K562 (cell line): ENCODE measurements around the gene SCN1A. TPM values are rescaled to one million over a fixed set of nuclear protein-coding genes. Genes with fewer than 3 reads are reported as not detected.

Source experiments
- ATAC-seq: fragments of 200-7000 bp; cut with Tn5 transposase; 3 replicates; pipeline ENCODE4 v1.9.1; 2020; ENCODE audit warnings: moderate library complexity
- BruUV-seq: library from RNA; stranded (reverse); fragments of 400-500 nt; replicated peaks from 2 replicates; lab custom pipeline; 2021; lab: Mats Ljungman, UMichigan
- CTCF ChIA-PET: fragments of 300-600 bp; formaldehyde crosslinking; extraction: SDS; loops from one replicate; lab custom pipeline; 2021; ENCODE audit warnings: low intra/inter-chr PET ratio; lab: Yijun Ruan, JAX
- POLR2A ChIA-PET: fragments of 300-600, 350-650 bp; sonication (Branson Sonifier 250); formaldehyde crosslinking; extraction: SDS; loops from one replicate; lab custom pipeline; 2021; ENCODE audit warnings: antibody characterized with exemption, inconsistent platforms; lab: Yijun Ruan, JAX
- DNase-seq, 4 experiments: peaks; one replicate each; pipeline versions ENCODE4 v3.0.0 to v3.0.0-alpha.2; 2011 to 2018; ENCODE audit warnings: low spot score in 3 of 4, mixed read lengths in 3 of 4; ENCODE audit errors: extremely low read depth in 1 of 4
- FAIRE-seq: peaks from 2 replicates; lab custom pipeline; 2011; peaks lifted over from hg19 to GRCh38; lab: Jason Lieb, UNC
- H2AFZ ChIP-seq: 2 replicates; pipeline ENCODE4 v1.6.0; 2011; ENCODE audit warnings: low read depth, low read length, control low read depth, inconsistent platforms
- H3K27ac ChIP-seq: fragments of 200-600 bp; 3 replicates; pipeline ENCODE4 v1.8.0; 2011; ENCODE audit warnings: low read depth, mild to moderate bottlenecking, control low read depth, inconsistent platforms, low read length, moderate library complexity, mixed read lengths; ENCODE audit errors: extremely low read depth
- H3K27me3 ChIP-seq, 2 experiments: fragments of 300-600 bp in 1 of 2; 2 replicates in 1 of 2; 3 replicates in 1 of 2; pipeline versions ENCODE4 v1.6.0 to v1.8.0; 2011; ENCODE audit warnings: inconsistent platforms in 2 of 2, low read length in 2 of 2, mild to moderate bottlenecking in 1 of 2, mixed read lengths in 1 of 2, moderate library complexity in 1 of 2; ENCODE audit not compliant: control insufficient read depth in 2 of 2, insufficient read depth in 2 of 2
- H3K36me3 ChIP-seq: fragments of 300-600 bp; 3 replicates; pipeline ENCODE4 v1.8.0; 2011; ENCODE audit warnings: mild to moderate bottlenecking, low read length, inconsistent platforms; ENCODE audit not compliant: control insufficient read depth, insufficient read depth
- H3K4me1 ChIP-seq, 2 experiments: fragments of 200-600 bp in 1 of 2; replicated peaks in 1 of 2; 2 replicates in 1 of 2; 3 replicates in 1 of 2; pipeline versions ENCODE4 v1.5.1 to v1.8.0; 2011; ENCODE audit warnings: inconsistent platforms in 2 of 2, low read length in 2 of 2, mild to moderate bottlenecking in 1 of 2, mixed read lengths in 1 of 2, moderate library complexity in 1 of 2; ENCODE audit not compliant: control insufficient read depth in 2 of 2, insufficient read depth in 2 of 2
- H3K4me2 ChIP-seq: 2 replicates; pipeline ENCODE4 v1.6.1; 2011; ENCODE audit warnings: low read length, control low read depth, inconsistent platforms, mixed read lengths; ENCODE audit not compliant: insufficient read depth
- H3K4me3 ChIP-seq: fragments of 200-600 bp; sonication (generic), shearing (Covaris generic); 2 replicates; pipeline ENCODE4 v1.5.1; 2016; ENCODE audit warnings: control low read depth, inconsistent platforms
- H3K79me2 ChIP-seq: fragments of 200-600 bp; 3 replicates; pipeline ENCODE4 v1.8.0; 2011; ENCODE audit warnings: low read length, inconsistent platforms; ENCODE audit not compliant: control insufficient read depth, insufficient read depth
- H3K9ac ChIP-seq, 2 experiments: 2 replicates each; pipeline versions ENCODE4 v1.6.0 to v1.6.1; 2011; ENCODE audit warnings: low read depth in 2 of 2, low read length in 2 of 2, control low read depth in 1 of 2, inconsistent platforms in 1 of 2, mild to moderate bottlenecking in 1 of 2, mixed read lengths in 1 of 2; ENCODE audit not compliant: insufficient read depth in 1 of 2
- H3K9me1 ChIP-seq: one replicate; pipeline ENCODE4 v1.6.0; 2011; ENCODE audit warnings: inconsistent platforms, mild to moderate bottlenecking, low read length, moderate library complexity; ENCODE audit not compliant: control insufficient read depth, insufficient read depth
- H3K9me3 ChIP-seq: replicated peaks from 2 replicates; pipeline ENCODE4 v1.5.1; 2011; ENCODE audit warnings: low read depth, low read length, inconsistent platforms; ENCODE audit not compliant: control insufficient read depth, insufficient read depth
- H4K20me1 ChIP-seq: replicated peaks from 2 replicates; pipeline ENCODE4 v1.6.1; 2011; ENCODE audit warnings: low read length, inconsistent platforms, mixed read lengths; ENCODE audit not compliant: control insufficient read depth, insufficient read depth
- ATF4 ChIP-seq: fragments of 450-650 bp; formaldehyde crosslinking; IDR thresholded peaks from 2 replicates; pipeline ENCODE4 v1.4.0; 2022; ENCODE audit warnings: mild to moderate bottlenecking, moderate library complexity
- BRD4 ChIP-seq: fragments of 200-600 bp; sonication (generic); IDR thresholded peaks from 2 replicates; pipeline ENCODE4 v1.6.1; 2017; ENCODE audit warnings: inconsistent platforms
- C11orf30 ChIP-seq: fragments of 450-650 bp; IDR thresholded peaks from 2 replicates; pipeline ENCODE4 v1.6.1; 2016; ENCODE audit warnings: low read depth, mild to moderate bottlenecking
- CREB5 ChIP-seq: fragments of 250-450 bp; sonication (Bioruptor Pico); IDR thresholded peaks from 2 replicates; pipeline ENCODE4 v1.5.0; 2020; ENCODE audit warnings: mild to moderate bottlenecking
- CTCF ChIP-seq, 3 experiments: IDR thresholded peaks in 2 of 3; conservative IDR thresholded peaks in 1 of 3; 2 replicates each; pipeline ENCODE4 v1.5.1; 2011 to 2012; ENCODE audit warnings: low read length in 3 of 3, mild to moderate bottlenecking in 3 of 3, control low read depth in 2 of 3, improper control_type of control experiment in 1 of 3, inconsistent platforms in 1 of 3, low read depth in 1 of 3, mixed read lengths in 1 of 3, moderate library complexity in 1 of 3; ENCODE audit not compliant: insufficient read depth in 2 of 3
- DPF2 ChIP-seq: fragments of 450-650 bp; IDR thresholded peaks from 2 replicates; pipeline ENCODE4 v1.6.1; 2016
- MCM7 ChIP-seq, 2 experiments: fragments of 450-650 bp; IDR thresholded peaks; 2 replicates each; pipeline ENCODE4 v1.6.1; 2016 to 2018
- MECOM ChIP-seq: fragments of 250-450 bp; sonication (Bioruptor Pico); IDR thresholded peaks from 2 replicates; pipeline ENCODE4 v1.8.0; 2022; ENCODE audit warnings: inconsistent platforms
- MITF ChIP-seq: IDR thresholded peaks from 2 replicates; pipeline ENCODE4 v1.6.1; 2014; ENCODE audit warnings: antibody characterized with exemption
- POLR2B ChIP-seq: fragments of 450-650 bp; IDR thresholded peaks from 2 replicates; pipeline ENCODE4 v1.6.1; 2018; ENCODE audit warnings: low read depth; ENCODE audit not compliant: partially characterized antibody
- PRDM10 ChIP-seq: fragments of 450-650 bp; IDR thresholded peaks from 2 replicates; pipeline ENCODE4 v1.6.1; 2018; ENCODE audit not compliant: partially characterized antibody
- SMARCC2 ChIP-seq: fragments of 450-650 bp; IDR thresholded peaks from 2 replicates; pipeline ENCODE4 v1.6.1; 2017; ENCODE audit warnings: antibody characterized with exemption, moderate library complexity, mild to moderate bottlenecking, low read depth
- ZNF431 ChIP-seq: sonication (generic); formaldehyde crosslinking; IDR thresholded peaks from 2 replicates; pipeline ENCODE4 v1.8.0; 2022; ENCODE audit warnings: mild to moderate bottlenecking, missing genetic modification reagents
- WGBS: fragments of 100-300 bp; shearing (Covaris generic); methylation state at CpG from one replicate; pipeline ENCODE4 v1.1.6; 2016; ENCODE audit warnings: low coverage, mixed read lengths; ENCODE audit not compliant: insufficient coverage; ENCODE audit errors: missing lambda C conversion rate; 5-methylcytosine and 5-hydroxymethylcytosine counted together
- in situ Hi-C: fragments of 300-500 bp; cut with MboI; formaldehyde crosslinking; loops from 4 replicates; pipeline ENCODE4 v1.15.0; 2018; ENCODE audit warnings: inconsistent platforms, mixed read lengths
- intact Hi-C: fragments of 100-400 bp; cut with micrococcal nuclease; formaldehyde crosslinking; loops from 2 replicates; pipeline ENCODE4 v1.14.2; 2022
- polyA plus RNA-seq, 8 experiments: library from polyadenylated mRNA; depleted of rRNA in 4 of 8; stranded (reverse) in 5 of 8; unstranded in 3 of 8; fragments of >200 nt; fragmentation: Nextera tagmentation in 2 of 8; fragmentation: Illumina TruSeq in 1 of 8; extraction: Ambion mirVana in 2 of 8; extraction: Trizol in 1 of 8; gene quantifications; 2 replicates each; pipeline versions ENCODE4 v1.2.1 to v1.2.3, GENCODE V29; 2011 to 2014; ENCODE audit warnings: inconsistent platforms in 1 of 8, missing spikeins in 1 of 8
- total RNA-seq, 7 experiments: library from RNA; depleted of rRNA in 6 of 7; stranded (reverse); fragments of >200 nt in 6 of 7; fragmentation: Illumina TruSeq in 2 of 7; extraction: Trizol in 2 of 7; gene quantifications; 2 replicates each; pipeline versions ENCODE4 v1.2.1 to v1.2.3, GENCODE V29; 2011 to 2021; ENCODE audit warnings: low replicate concordance in 1 of 7

Gene SCN1A
- total and polyA plus RNA-seq, 9 of the 15 experiments (the other 6 are each of a cell fraction or from before 2014, with no cell fraction given): not detected

GRCh38 chr2:166081852-166082251 is 46.0 kb downstream of the SCN1A start (continued):
- TF ChIP-seq MITF (no peak), MECOM (CRISPR knock-in tag) (no peak), POLR2B (no peak), C11orf30 (no peak)

- no peak for FAIRE-seq
- TF ChIP-seq CREB5 (CRISPR knock-in tag) (no peak), ATF4 (CRISPR knock-in tag) (no peak), MCM7 (IDR thresholded peaks at IDR 0.05) (no peak), SMARCC2 (no peak), PRDM10 (no peak), ZNF431 (CRISPR knock-in tag) (no peak), BRD4 (no peak), DPF2 (no peak), CTCF (IDR thresholded peaks at IDR 0.05 in 2 of 3, conservative IDR thresholded peaks at IDR 0.05 in 1 of 3; ENCODE audit: insufficient read depth in 2 of 3, low read depth in 1 of 3, low read length in 3 of 3) (no peak)
Observed at GRCh38 chr2:166081131-166081632, 46.6 kb downstream of the SCN1A start.

More at GRCh38 chr2:166081131-166081632, 46.6 kb downstream of the SCN1A start:
- ATAC-seq (no peak), DNase-seq (no peak)
- ChIA-PET POLR2A (no interaction called here), CTCF (no interaction called here)
- 0% methylated on average over 4 of the region's 4 CpGs for WGBS
- H3K27ac ChIP-seq: no peak overlapping the region
- no peak overlapping the region for H2AFZ ChIP-seq
- no peaks in the 10 kb centered on the region for H4K20me1 ChIP-seq
- in situ Hi-C loops (no loop called here), intact Hi-C loops (no loop called here)
- no TSS peak for BruUV-seq
- H3K4me1 ChIP-seq: no peaks in the 10 kb centered on the region
- H3K9ac ChIP-seq: no peak overlapping the region
- H3K9me1 ChIP-seq: no peaks in the 10 kb centered on the region
- H3K4me3 ChIP-seq: no peak overlapping the region
- H3K36me3 ChIP-seq: no peaks in the 10 kb centered on the region
- H3K27me3 ChIP-seq: no peaks in the 10 kb centered on the region
- no peaks in the 10 kb centered on the region for H3K79me2 ChIP-seq
- no peak overlapping the region for H3K4me2 ChIP-seq
- H3K9me3 ChIP-seq: no peaks in the 10 kb centered on the region
